Mammary epithelial cell (primary cell): ENCODE measurements around the gene IL24.

Experiments used
- EZH2 ChIP-seq: IDR thresholded peaks from 2 replicates; pipeline ENCODE4 v1.6.1; 2012; ENCODE audit warnings: low read length, inconsistent platforms, borderline replicate concordance
- TF ChIP-seq, protein P1 (sequence below), 2 donors: IDR thresholded peaks in 1 of 2; conservative IDR thresholded peaks in 1 of 2; 2 replicates each; pipeline ENCODE4 v1.5.1; 2011 to 2012; ENCODE audit warnings: inconsistent platforms in 2 of 2, low read length in 2 of 2, mild to moderate bottlenecking in 2 of 2, control low read depth in 1 of 2, low read depth in 1 of 2; ENCODE audit not compliant: insufficient read depth in 1 of 2; ENCODE audit errors: extremely low read depth in 1 of 2

DNA sequence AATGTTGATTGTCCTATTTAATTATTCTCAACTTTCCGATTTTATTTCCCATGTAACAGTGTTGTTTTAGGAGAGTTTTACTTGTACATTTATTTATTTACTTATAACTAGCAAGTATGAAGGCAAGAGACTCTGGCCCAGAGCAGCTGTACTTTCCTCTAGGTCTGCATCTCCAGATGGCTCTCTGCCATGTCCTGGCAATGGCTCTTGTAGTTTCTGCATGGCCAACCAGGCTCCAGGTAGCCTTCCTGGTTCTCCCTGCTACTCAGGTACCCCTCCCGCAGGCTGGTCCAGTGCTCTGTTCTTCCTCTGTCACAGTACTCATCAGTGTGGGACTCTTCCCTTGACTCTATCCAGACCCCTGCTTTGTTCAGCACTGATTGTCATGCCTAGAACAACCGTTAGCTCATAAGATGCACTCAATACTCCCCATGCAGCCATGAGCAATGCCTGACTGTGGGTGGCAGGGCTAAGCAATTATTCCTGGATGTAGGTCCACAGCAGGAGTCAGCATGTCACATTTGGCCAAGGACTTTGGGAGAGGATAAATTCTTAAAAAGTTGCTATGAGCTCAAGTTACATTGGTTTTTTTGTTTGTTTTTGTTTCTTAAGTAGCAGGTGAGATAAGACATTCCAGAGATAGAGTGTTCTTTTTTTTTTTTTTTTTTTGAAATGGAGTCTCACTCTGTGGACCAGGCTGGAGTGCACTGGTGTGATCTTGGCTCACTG is 42.7 kb upstream of the IL24 start:
- TF ChIP-seq, protein P1, sequence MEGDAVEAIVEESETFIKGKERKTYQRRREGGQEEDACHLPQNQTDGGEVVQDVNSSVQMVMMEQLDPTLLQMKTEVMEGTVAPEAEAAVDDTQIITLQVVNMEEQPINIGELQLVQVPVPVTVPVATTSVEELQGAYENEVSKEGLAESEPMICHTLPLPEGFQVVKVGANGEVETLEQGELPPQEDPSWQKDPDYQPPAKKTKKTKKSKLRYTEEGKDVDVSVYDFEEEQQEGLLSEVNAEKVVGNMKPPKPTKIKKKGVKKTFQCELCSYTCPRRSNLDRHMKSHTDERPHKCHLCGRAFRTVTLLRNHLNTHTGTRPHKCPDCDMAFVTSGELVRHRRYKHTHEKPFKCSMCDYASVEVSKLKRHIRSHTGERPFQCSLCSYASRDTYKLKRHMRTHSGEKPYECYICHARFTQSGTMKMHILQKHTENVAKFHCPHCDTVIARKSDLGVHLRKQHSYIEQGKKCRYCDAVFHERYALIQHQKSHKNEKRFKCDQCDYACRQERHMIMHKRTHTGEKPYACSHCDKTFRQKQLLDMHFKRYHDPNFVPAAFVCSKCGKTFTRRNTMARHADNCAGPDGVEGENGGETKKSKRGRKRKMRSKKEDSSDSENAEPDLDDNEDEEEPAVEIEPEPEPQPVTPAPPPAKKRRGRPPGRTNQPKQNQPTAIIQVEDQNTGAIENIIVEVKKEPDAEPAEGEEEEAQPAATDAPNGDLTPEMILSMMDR (conservative IDR thresholded peaks at IDR 0.05 in 1 of 2, IDR thresholded peaks at IDR 0.05 in 1 of 2; ENCODE audit: extremely low read depth in 1 of 2, insufficient read depth in 1 of 2, low read depth in 1 of 2, low read length in 2 of 2): no peak
- TF ChIP-seq EZH2: no peak
